ENCODE results near the gene LYRM1.
"Not testable (repeated sequence)": the region's sequence is repeated elsewhere in the genome, so short reads cannot be mapped to it uniquely, and the experiment has no call there.

LYRM1 gene

DNA sequence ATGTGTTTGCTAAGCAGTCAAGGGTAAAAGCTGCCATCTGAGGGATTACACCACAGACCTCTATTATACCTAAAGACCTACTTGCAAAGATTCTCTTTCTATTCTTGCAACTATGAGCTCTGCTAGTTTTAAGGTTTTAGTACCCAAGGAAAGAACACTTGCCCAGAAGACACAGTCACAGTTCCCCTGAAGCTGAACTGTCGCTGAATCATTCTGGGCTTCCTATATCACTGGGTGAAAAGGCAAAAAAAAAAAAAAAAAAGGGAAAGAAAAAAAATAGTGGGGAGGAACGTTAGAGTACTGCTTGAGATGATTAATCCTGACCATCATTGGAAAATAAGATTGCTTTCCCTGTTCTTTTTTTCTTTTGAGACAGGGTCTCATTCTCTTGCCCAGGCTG, 37.9 kb downstream of the LYRM1 start:
- no peak for FAIRE-seq

GRCh38 chr16:20939611-20940010, 39.0 kb downstream of the LYRM1 start:
- no peak for FAIRE-seq

- no peak for FAIRE-seq
Observed at GRCh38 chr16:20940871-20941635, 40.5 kb downstream of the LYRM1 start.

- no peak for FAIRE-seq
Observed at GRCh38 chr16:20941636-20941926, 41.0 kb downstream of the LYRM1 start.

DNA sequence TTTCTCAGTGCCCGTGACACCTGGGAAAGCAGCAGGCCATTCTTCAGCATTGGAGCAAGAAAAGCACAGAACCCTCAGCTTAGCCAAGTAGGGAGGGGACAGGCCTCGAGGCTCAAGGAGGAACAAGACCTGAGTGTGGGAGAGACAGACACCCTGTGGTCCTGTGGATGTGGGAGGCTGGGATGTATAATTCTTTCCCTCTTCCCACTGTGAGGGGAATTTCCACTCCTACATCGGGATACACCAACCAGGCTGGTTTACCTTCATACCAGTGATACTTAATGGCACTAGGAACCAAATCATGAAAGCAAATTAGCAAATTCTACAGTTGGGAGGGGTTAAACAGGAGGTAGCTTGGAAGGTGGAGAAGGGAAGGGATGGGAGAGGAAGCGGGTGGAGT, 41.7 kb downstream of the LYRM1 start:
- no peak for FAIRE-seq

- no peak for FAIRE-seq
Observed at GRCh38 chr16:20944861-20945574, 44.4 kb downstream of the LYRM1 start.

GRCh38 chr16:20945575-20945875, 45.0 kb downstream of the LYRM1 start:
- not testable (repeated sequence) for FAIRE-seq

DNA sequence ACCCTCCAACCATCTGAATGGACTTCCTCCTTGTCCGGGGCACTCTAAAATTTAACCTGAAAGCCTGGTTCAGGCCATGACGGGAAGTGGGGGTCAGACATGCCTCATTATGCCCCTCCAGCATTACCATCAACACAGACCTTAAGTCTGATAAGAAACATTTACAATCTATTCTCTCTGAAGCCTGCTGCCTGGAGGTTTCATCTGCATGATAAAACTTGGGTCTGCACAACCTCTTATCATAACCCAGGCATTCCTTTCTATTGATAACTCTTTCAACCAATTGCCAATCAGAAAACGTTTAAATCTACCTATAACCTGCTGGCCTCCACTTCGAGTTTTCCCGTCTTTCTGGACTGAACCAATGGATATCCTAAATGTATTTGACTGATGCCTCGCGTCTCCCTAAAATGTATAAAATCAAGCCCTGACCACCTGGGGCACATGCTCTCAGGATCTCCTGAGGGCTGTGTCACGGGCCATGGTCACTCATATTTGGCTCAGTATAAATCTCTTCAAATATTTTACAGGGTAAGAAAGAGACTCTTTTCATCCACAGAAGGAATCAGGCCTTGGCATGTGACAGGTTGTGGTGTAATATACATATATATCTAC, 45.6 kb downstream of the LYRM1 start:
- no peak for FAIRE-seq

DNA sequence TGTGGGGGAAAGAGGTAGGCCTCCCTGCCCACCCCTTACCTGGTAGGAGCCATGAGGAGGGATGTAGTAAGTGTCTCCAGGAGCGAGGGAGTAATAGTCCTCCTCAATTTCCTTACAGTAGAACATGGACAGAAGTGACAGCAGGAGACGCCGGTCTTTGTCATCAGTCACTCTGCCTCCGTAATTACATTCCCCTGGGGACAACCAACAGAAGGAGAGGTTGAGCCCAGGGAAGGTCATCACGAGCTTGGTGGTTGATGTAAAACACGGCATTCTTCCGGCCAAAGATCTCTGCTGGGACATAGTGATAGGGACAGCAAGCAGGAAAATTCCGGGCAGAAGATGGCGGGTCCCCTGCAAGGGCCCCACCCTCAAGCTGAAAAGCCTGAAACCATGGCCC, 47.9 kb downstream of the LYRM1 start:
- no peak for FAIRE-seq

DNA sequence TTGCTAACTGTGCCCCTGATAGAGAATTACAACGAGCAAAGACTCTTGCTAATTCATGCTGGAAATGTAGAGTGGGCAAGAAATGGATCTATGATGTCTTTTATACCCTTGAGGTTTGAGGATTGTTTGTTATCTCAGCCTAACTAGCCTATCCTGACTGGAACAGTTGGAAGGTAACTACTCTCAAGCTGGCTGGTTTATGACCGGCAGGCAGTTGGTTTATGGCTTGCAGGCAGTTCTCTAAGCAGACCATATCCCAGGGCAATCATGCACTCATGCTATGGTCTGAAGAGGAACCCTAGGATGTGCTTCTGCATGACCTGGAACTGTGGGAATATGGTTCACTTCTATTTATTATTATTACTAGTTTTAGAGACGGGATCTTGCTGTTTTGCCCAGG, 49.1 kb downstream of the LYRM1 start:
- no peak for FAIRE-seq

DNA sequence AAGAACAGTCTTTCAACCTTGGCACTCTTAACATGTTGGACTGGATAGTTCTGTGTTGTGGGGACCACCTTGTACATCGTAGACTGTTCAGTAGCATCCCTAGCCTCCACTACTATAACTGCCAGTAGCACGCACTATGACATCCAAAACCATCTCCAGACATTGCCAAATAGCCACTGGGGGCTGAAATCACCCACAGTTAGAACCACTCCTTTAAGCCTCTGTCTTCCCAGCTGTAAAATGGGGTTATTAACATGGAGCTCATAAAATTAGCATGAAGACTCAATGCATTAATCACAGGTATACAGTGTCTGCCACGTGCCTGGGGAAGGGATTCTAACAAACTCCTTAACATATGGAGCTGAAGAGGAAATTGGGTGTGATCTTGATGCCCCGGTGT, 49.7 kb downstream of the LYRM1 start:
- FAIRE-seq, result no peak

DNA sequence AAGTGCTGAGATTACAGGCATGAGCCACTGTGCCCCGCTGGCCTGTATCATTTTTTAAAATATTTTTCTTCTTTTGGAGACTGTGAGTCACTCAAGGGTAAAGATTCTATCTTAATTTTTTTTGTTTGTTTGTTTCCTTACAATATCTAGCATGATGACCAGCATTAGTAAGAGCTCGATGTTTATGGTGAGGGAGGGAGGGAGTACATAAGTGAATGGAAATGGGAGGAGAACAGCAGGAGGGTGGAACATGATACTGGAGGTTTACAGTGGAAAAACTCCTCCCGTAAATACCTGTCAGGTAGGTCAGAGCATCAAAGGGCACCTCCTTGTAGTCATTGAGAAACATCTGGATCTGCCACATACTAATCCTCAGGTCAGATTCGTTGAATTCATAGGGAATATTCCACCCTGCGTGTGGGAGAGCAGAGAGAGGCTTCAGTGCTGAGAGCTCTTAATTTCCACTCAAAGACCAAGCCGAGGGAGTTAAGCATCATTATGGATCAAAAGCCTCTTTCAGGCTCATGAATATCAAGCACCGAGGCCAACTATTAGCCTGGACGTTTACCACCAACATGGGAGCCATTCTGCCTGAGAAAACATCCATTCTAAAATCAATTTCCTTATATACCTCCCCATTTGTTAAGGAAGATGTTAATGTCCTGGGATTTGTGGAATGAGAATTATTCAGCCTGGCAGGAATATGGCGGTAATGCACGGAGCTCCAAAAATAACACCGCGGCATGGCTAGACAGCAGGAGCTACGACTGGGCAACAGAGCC, 51.8 kb downstream of the LYRM1 start:
- no peak for FAIRE-seq

- no peak for FAIRE-seq
Observed at GRCh38 chr16:20954574-20954973, 54.0 kb downstream of the LYRM1 start.

- FAIRE-seq, result no peak
Observed at GRCh38 chr16:20956319-20956718, 55.7 kb downstream of the LYRM1 start.

GRCh38 chr16:20957153-20957552, 56.6 kb downstream of the LYRM1 start:
- no peak for FAIRE-seq

DNA sequence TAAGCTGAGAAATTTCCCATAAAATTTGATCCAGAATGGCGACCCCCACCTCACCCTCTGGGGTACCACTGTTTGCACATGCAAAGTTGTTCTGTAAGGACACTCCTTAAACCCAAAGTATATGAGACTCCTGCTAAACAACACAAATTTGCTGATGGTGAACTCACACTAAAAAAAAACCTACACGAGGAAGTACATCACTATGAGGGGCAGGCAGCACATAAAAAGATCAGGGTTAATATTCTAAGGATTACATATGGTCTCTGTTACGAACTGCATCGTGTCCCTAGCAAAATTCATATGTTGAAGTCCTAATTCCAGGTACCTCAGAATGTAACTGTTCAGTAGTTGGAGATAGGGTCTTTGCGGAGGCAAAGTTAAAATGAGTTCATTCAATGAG, 60.3 kb downstream of the LYRM1 start:
- FAIRE-seq, result no peak

DNA sequence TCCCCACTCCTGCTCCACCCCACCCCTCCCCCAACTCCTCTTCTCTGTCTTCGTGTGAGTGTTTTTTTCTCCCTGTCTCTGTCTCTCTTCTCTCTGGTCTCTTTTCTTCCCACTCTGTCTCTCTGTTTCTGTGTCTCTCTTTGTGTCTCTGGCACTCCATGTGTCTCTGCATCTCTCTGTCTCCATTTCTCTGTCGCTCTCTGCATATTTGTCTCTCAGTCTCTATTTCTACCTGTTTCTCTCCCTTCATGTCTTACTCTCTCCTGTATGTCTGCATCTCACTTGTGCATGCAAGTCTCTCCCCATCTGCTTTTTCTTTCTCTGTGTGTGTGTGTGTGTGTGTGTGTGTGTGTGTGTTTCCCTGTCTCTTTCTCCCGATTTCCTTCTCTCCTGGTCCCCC, 68.2 kb downstream of the LYRM1 start:
- FAIRE-seq, result no peak

DNA sequence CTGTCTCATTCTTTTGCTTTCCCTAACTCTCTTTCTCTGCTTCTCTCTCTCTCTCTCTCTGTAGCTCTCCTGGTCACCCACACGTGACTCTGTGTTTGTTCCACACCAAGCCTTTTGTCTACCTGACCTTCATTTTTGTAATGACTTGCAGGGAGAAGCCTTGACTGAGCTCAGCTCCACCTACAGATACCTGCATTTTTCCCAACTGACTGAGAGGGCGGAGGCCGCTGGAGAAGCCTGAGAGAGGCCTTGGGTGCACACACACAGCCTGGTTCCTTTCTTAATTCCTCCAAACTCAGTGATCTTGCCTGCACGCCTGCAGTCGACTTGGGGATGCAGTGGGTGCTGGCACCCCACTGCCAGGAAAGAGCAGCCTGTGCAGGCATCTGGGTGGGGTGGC, 68.8 kb downstream of the LYRM1 start:
- no peak for FAIRE-seq

- FAIRE-seq, result no peak
Observed at GRCh38 chr16:20971401-20971800, 70.8 kb downstream of the LYRM1 start.

GRCh38 chr16:20973201-20973600, 72.6 kb downstream of the LYRM1 start:
- FAIRE-seq, result not testable (repeated sequence)

Measured in endometrium (tissue), 2 donors.